Measurements from ENCODE around the gene SERPINA10.
A peak's percentile ranks its signal among the peaks of the same experiment; 100 is the strongest.

Gene SERPINA10

DNA sequence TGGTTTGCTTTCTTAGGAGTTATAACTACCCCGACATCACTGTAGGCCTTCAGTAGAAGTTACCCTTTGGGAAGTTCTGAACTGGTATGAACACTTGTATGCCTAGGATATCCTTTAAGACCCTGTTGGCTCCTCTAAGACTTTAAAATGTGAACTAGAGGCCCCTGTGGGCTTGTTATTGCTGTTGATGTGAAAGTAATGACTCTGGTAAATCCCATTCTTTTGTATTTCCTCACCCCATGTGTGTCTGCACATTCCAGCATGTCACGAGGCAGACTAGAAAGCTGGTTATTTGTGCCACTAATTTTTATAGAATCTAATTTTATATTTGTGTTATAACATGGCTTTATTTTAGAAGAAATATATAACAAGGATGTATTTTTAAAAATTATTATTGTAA lies 48.9 kb downstream of the SERPINA10 start:
- TF ChIP-seq CTCF (IDR thresholded peaks at IDR 0.05; ENCODE audit: insufficient read depth, low read depth, low read length, missing control alignments): no peak
- no peak overlapping the region for H3K4me3 ChIP-seq (ENCODE audit: low read depth, low read length)
- DNase-seq (ENCODE audit: low read depth): no peak

- no peak for DNase-seq (ENCODE audit: low read depth)
- TF ChIP-seq CTCF (IDR thresholded peaks at IDR 0.05; ENCODE audit: insufficient read depth, low read depth, low read length, missing control alignments): no peak
- H3K4me3 ChIP-seq (ENCODE audit: low read depth, low read length): no peak overlapping the region
Observed at GRCh38 chr14:94239406-94239805, 53.7 kb downstream of the SERPINA10 start.

- no peak overlapping the region for H3K4me3 ChIP-seq (ENCODE audit: low read depth, low read length)
- DNase-seq (ENCODE audit: low read depth): peak; percentile 5
- TF ChIP-seq CTCF (IDR thresholded peaks at IDR 0.05; ENCODE audit: insufficient read depth, low read depth, low read length, missing control alignments): no peak
Observed at GRCh38 chr14:94237983-94238382, 55.1 kb downstream of the SERPINA10 start.

- DNase-seq (ENCODE audit: low read depth): no peak
- TF ChIP-seq CTCF (IDR thresholded peaks at IDR 0.05; ENCODE audit: insufficient read depth, low read depth, low read length, missing control alignments): no peak
- H3K4me3 ChIP-seq (ENCODE audit: low read depth, low read length): no peak overlapping the region
Observed at GRCh38 chr14:94237046-94237445, 56.0 kb downstream of the SERPINA10 start.
